GM12878 (cell line): Measurements from ENCODE around the gene DPYSL4. TPM values are rescaled to one million over a fixed set of nuclear protein-coding genes. Genes with fewer than 3 reads are reported as not detected.

ENCODE experiments used
- ATAC-seq: fragments of 200-7000 bp; cut with Tn5 transposase; 3 replicates; pipeline ENCODE4 v1.9.1; 2020; ENCODE audit warnings: mild to moderate bottlenecking, moderate library complexity
- BruUV-seq: library from RNA; stranded (reverse); fragments of 400-500 nt; replicated peaks from 2 replicates; lab custom pipeline; 2021; lab: Mats Ljungman, UMichigan
- CTCF ChIA-PET: fragments of 300-600 bp; sonication (Branson Sonifier 250); formaldehyde crosslinking; extraction: SDS; loops from one replicate; lab custom pipeline; 2021; ENCODE audit warnings: inconsistent platforms; lab: Yijun Ruan, JAX
- POLR2A ChIA-PET: fragments of 350-600 bp; formaldehyde crosslinking; extraction: SDS; loops from one replicate; lab custom pipeline; 2021; ENCODE audit warnings: inconsistent platforms; lab: Charles Lee
- RAD21 ChIA-PET: fragments of 300-600 bp; sonication (Branson Sonifier 250); formaldehyde crosslinking; loops from one replicate; lab custom pipeline; 2023; ENCODE audit warnings: antibody characterized with exemption; ENCODE audit not compliant: unreplicated experiment; lab: Charles Lee
- SMC1A ChIA-PET: fragments of 300-600 bp; sonication (Branson Sonifier 250); formaldehyde crosslinking; loops from one replicate; lab custom pipeline; 2023; ENCODE audit not compliant: unreplicated experiment, uncharacterized antibody; lab: Charles Lee
- DNase-seq: peaks from one replicate; pipeline ENCODE4 v3.0.0-alpha.2; 2011; ENCODE audit warnings: low read depth, low spot score
- FAIRE-seq: peaks from 3 replicates; lab custom pipeline; 2011; peaks lifted over from hg19 to GRCh38; lab: Jason Lieb, UNC
- H2AFZ ChIP-seq: 2 replicates; pipeline ENCODE4 v1.6.0; 2011; ENCODE audit warnings: low read depth, low read length, control low read depth; ENCODE audit not compliant: control insufficient read depth
- H3K27ac ChIP-seq: 2 replicates; pipeline ENCODE4 v1.5.1; 2011; ENCODE audit warnings: control low read depth; ENCODE audit not compliant: control insufficient read depth, insufficient read depth
- H3K27me3 ChIP-seq, 2 experiments: replicated peaks in 1 of 2; 2 replicates each; pipeline versions ENCODE4 v1.6.0 to v1.6.1; 2011; ENCODE audit warnings: low read length in 1 of 2; ENCODE audit not compliant: control insufficient read depth in 2 of 2, insufficient read depth in 2 of 2
- H3K36me3 ChIP-seq, 2 experiments: 2 replicates each; pipeline ENCODE4 v1.5.1; 2011; ENCODE audit warnings: low read length in 1 of 2; ENCODE audit not compliant: control insufficient read depth in 2 of 2, insufficient read depth in 2 of 2
- H3K4me1 ChIP-seq: 2 replicates; pipeline ENCODE4 v1.6.1; 2011; ENCODE audit warnings: mild to moderate bottlenecking, low read length, moderate library complexity, mixed read lengths; ENCODE audit not compliant: control insufficient read depth, insufficient read depth
- H3K4me2 ChIP-seq: 2 replicates; pipeline ENCODE4 v1.6.0; 2011; ENCODE audit warnings: control low read depth; ENCODE audit not compliant: control insufficient read depth, insufficient read depth
- H3K4me3 ChIP-seq: fragments of 200-600 bp; sonication (generic); 2 replicates; pipeline ENCODE4 v1.5.1; 2016
- H3K79me2 ChIP-seq: 2 replicates; pipeline ENCODE4 v1.6.0; 2011; ENCODE audit warnings: low read length; ENCODE audit not compliant: control insufficient read depth, insufficient read depth
- H3K9ac ChIP-seq: 2 replicates; pipeline ENCODE4 v1.8.0; 2011; ENCODE audit warnings: low read length, control low read depth, mixed read lengths; ENCODE audit not compliant: control insufficient read depth, insufficient read depth
- H3K9me3 ChIP-seq: replicated peaks from 3 replicates; pipeline ENCODE4 v1.5.1; 2011; ENCODE audit warnings: mild to moderate bottlenecking, low read length; ENCODE audit not compliant: control insufficient read depth, insufficient read depth
- H4K20me1 ChIP-seq: 2 replicates; pipeline ENCODE4 v1.6.0; 2011; ENCODE audit not compliant: control insufficient read depth, insufficient read depth
- ATF2 ChIP-seq: IDR thresholded peaks from 2 replicates; pipeline ENCODE4 v1.6.1; 2012; ENCODE audit warnings: low read length, inconsistent platforms
- BCL3 ChIP-seq: IDR thresholded peaks from 2 replicates; pipeline ENCODE4 v1.6.1; 2011; ENCODE audit warnings: borderline replicate concordance, low read depth, mild to moderate bottlenecking, moderate library complexity, low read length; ENCODE audit not compliant: insufficient read depth, poor library complexity, severe bottlenecking
- BMI1 ChIP-seq: fragments of 450-650 bp; IDR thresholded peaks from 2 replicates; pipeline ENCODE4 v1.6.1; 2016; ENCODE audit warnings: mild to moderate bottlenecking, moderate library complexity, borderline replicate concordance
- E2F4 ChIP-seq: IDR thresholded peaks from 2 replicates; pipeline ENCODE4 v1.6.1; 2012; ENCODE audit warnings: low read depth, low read length, improper control_type of control experiment
- FOS ChIP-seq: IDR thresholded peaks from 3 replicates; pipeline ENCODE4 v1.6.1; 2011; ENCODE audit warnings: borderline replicate concordance; ENCODE audit not compliant: insufficient read length; ENCODE audit errors: extremely low read depth
- IRF4 ChIP-seq: IDR thresholded peaks from 2 replicates; pipeline ENCODE4 v1.6.1; 2011; ENCODE audit warnings: low read depth, low read length
- IRF5 ChIP-seq: fragments of 450-650 bp; IDR thresholded peaks from 2 replicates; pipeline ENCODE4 v1.6.1; 2017; ENCODE audit warnings: borderline replicate concordance
- KAT2A ChIP-seq: conservative IDR thresholded peaks from 2 replicates; pipeline ENCODE4 v1.6.1; 2011; ENCODE audit warnings: low read depth, low read length; ENCODE audit not compliant: control insufficient read depth
- MYC ChIP-seq: IDR thresholded peaks from 2 replicates; pipeline ENCODE4 v1.6.1; 2011; ENCODE audit warnings: mild to moderate bottlenecking, low read length, moderate library complexity, inconsistent platforms; ENCODE audit not compliant: insufficient read depth, insufficient replicate concordance, insufficient read length, severe bottlenecking
- NKRF ChIP-seq: fragments of 450-650 bp; conservative IDR thresholded peaks from 2 replicates; pipeline ENCODE4 v1.6.1; 2017; ENCODE audit warnings: mild to moderate bottlenecking, moderate library complexity
- RELB ChIP-seq: fragments of 450-650 bp; IDR thresholded peaks from 2 replicates; pipeline ENCODE4 v1.6.1; 2017; ENCODE audit warnings: low read depth, mild to moderate bottlenecking, moderate library complexity
- SREBF1 ChIP-seq: IDR thresholded peaks from 2 replicates; pipeline ENCODE4 v1.6.1; 2012; ENCODE audit warnings: mild to moderate bottlenecking, low read length
- TCF12 ChIP-seq: IDR thresholded peaks from 2 replicates; pipeline ENCODE4 v1.6.1; 2011; ENCODE audit warnings: low read depth, mild to moderate bottlenecking, low read length
- ZNF207 ChIP-seq: fragments of 450-650 bp; IDR thresholded peaks from 2 replicates; pipeline ENCODE4 v1.6.1; 2014; ENCODE audit warnings: antibody characterized with exemption, mild to moderate bottlenecking, borderline replicate concordance
- WGBS: methylation state at CpG from one replicate; pipeline ENCODE4 v1.1.6; 2016; ENCODE audit warnings: low lambda C conversion rate; ENCODE audit not compliant: insufficient replicate concordance, insufficient coverage; ENCODE audit errors: missing lambda C conversion rate; 5-methylcytosine and 5-hydroxymethylcytosine counted together
- in situ Hi-C: fragments of 300-500 bp; cut with MboI; formaldehyde crosslinking; loops from 9 replicates; pipeline ENCODE4 v1.14.3; 2018; ENCODE audit warnings: mixed read lengths
- intact Hi-C: fragments of 100-400 bp; cut with micrococcal nuclease; formaldehyde crosslinking; loops from one replicate; pipeline ENCODE4 v1.14.2; 2022; ENCODE audit not compliant: unreplicated experiment
- polyA plus RNA-seq, 11 experiments: library from polyadenylated mRNA; depleted of rRNA in 4 of 11; unstranded in 6 of 11; stranded (reverse) in 5 of 11; fragments of >200 nt; fragmentation: Nextera tagmentation in 4 of 11; fragmentation: Illumina TruSeq in 1 of 11; extraction: Ambion mirVana in 4 of 11; extraction: Trizol in 1 of 11; gene quantifications; 1 replicate in 1 of 11; 2 replicates in 10 of 11; pipeline versions ENCODE4 v1.2.1 to v1.2.3, GENCODE V29; 2011 to 2016; ENCODE audit warnings: inconsistent platforms in 2 of 11, missing spikeins in 2 of 11, low read depth in 1 of 11
- total RNA-seq, 4 experiments: library from RNA; depleted of rRNA in 3 of 4; stranded (reverse); fragments of >200 nt in 3 of 4; fragmentation: Illumina TruSeq in 1 of 4; extraction: Trizol in 1 of 4; gene quantifications; 2 replicates each; pipeline versions ENCODE4 v1.2.1 to v1.2.3, GENCODE V29; 2013 to 2021

Gene DPYSL4
- total and polyA plus RNA-seq, 10 of the 15 experiments (the other 5 are each of a cell fraction or from before 2014, with no cell fraction given) = 0.10 to 0.21 TPM; not detected in 8

GRCh38 chr10:132194726-132195125 lies 8.0 kb downstream of the DPYSL4 start:
- Histone ChIP-seq H3K36me3 (no peaks in the 10 kb centered on the region), H3K27ac (no peak overlapping the region), H3K4me2 (no peak overlapping the region), H3K4me1 (no peaks in the 10 kb centered on the region), H3K9me3 (no peaks in the 10 kb centered on the region), H3K9ac (no peak overlapping the region), H3K4me3 (no peak overlapping the region), H3K27me3 (no peaks in the 10 kb centered on the region), H2AFZ (no peak overlapping the region), H3K79me2 (no peaks in the 10 kb centered on the region), H4K20me1 (no peaks in the 10 kb centered on the region)
- FAIRE-seq (no peak), DNase-seq (no peak), ATAC-seq (no peak)
- in situ Hi-C loops = no loop called here
- RAD21 ChIA-PET = no interaction called here
- intact Hi-C loops = no loop called here
- 76% methylated on average over 14 of the region's 15 CpGs for WGBS
- no TSS peak for BruUV-seq
- CTCF ChIA-PET = interaction anchor here (1.2 kb wide), 1 partner anchor 259 kb away, joined by 3 read pairs; no protein-coding TSS in a partner anchor
- POLR2A ChIA-PET = no interaction called here
- SMC1A ChIA-PET = no interaction called here
- TF ChIP-seq E2F4 (no peak), NKRF (no peak), KAT2A (no peak), MYC (no peak), IRF5 (no peak), BMI1 (no peak), RELB (no peak), TCF12 (no peak), IRF4 (no peak), FOS (no peak), BCL3 (no peak), ATF2 (no peak), SREBF1 (no peak), ZNF207 (no peak)
